NCI-H82 (cell line): ENCODE measurements around the gene MYMX.
A peak's percentile ranks its signal among the peaks of the same experiment; 100 is the strongest.

Source experiments
- DNase-seq: peaks from one replicate; lab custom pipeline; 2025; lab: John Stamatoyannopoulos, UW

The MYMX gene

DNA sequence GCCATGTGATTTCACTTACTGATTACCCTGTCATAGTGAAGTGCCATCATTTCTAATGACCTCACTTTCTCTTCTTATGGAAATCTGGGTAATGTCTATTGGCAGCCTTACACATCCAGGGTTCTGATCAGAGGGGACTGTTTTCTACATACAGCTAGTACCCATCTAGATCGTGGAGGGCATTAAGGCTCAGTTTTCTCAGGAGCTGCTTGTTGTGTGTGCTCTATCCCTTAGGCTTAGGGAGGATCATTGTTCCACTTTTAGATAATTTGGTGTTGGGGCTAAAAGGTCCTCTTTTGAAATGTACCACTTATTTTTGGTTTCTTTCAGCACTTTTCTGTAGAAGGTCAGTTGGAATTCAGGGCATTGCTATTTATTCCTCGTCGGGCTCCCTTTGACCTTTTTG is 34.0 kb downstream of the MYMX start:
- no peak for DNase-seq

DNA sequence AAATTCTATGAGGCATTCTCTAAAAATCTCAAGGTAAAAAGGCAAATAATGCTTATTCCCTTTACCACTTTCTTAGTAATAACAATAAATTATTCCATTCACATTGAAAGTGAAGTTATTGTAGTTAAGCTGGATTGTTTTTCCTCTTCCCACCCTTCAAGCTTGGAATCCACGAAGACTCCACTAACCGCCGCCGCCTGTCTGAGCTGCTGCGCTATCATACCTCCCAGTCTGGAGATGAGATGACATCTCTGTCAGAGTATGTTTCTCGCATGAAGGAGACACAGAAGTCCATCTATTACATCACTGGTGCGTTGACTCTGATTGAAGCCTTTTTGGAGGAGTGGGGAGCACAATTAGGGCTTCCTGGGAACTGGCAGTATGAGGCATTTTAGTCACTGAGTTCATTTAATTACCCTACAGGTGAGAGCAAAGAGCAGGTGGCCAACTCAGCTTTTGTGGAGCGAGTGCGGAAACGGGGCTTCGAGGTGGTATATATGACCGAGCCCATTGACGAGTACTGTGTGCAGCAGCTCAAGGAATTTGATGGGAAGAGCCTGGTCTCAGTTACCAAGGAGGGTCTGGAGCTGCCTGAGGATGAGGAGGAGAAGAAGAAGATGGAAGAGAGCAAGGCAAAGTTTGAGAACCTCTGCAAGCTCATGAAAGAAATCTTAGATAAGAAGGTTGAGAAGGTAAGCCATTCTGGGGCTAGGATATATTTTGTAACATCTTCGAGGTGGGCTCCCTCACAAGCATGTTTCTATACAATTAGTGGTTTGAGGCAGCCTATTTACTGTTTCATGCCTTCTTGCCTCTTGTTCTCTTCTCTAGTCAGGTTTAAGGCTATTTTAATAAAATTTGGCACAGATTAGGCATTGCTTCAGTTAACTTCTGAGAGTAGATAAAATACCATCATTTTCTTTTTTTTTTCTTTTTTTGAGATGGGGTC is 35.1 kb downstream of the MYMX start:
- no peak for DNase-seq

DNA sequence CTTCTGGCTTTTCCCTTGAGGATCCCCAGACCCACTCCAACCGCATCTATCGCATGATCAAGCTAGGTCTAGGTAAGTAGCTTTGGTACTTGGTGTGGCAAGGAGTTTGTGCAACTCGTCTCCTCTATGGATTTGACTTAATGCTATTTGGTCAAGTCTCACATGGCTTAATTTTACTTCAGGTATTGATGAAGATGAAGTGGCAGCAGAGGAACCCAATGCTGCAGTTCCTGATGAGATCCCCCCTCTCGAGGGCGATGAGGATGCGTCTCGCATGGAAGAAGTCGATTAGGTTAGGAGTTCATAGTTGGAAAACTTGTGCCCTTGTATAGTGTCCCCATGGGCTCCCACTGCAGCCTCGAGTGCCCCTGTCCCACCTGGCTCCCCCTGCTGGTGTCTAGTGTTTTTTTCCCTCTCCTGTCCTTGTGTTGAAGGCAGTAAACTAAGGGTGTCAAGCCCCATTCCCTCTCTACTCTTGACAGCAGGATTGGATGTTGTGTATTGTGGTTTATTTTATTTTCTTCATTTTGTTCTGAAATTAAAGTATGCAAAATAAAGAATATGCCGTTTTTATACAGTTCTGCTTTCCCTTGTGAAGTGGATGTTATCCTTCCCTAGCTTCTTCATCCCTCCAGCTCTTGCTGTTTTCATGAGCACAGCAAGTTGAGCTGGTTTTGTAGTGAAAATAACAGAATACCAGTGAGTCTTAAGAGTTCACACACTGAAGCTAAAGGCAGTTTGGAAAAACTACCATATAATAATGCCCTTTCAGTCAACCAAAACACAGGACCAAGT is 36.8 kb downstream of the MYMX start:
- DNase-seq: peak; percentile 88

DNA sequence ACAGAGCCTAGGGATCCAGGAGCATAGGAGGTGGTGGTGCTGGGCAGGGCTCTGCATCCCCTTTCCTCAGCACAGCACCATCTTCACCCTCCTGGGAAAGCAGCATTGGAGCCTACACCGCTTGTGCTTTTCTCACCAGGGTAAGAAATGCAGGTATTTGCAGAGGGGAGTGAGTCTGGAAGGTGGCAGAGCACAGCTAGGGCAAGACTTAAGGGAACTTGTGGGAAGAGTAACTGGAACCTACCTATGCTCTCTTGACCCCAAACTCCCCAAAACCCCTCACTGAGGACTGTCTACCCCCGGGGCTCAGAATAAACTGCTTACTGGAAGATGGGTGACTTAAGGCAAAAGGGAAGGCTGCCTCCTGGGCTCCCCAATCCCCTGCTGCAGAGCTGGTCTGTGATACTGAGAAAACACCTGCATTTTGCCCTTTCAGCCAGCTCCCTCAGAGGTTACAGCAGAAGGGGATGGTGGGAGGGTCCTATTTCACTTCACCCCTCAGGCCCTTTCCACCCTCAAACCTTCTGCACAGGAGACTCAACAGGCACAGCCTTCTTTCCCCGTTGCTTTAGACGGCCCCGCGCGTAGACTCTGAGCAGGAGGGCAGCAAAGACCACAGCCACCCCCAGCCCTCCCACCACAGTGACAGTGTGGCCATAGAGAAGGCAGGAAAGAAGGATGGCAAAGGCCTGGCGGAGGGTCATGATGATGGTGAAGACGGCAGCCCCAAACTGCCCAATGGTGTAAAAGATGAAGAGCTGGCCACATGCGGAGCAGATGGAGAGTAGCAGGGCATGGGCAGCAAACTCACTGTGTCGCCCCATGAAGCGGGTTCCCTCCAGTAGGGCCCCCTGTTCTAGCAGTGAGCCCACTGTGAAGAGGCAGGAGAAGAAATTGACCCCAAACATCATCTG is 37.7 kb downstream of the MYMX start:
- peak; percentile 65 for DNase-seq

DNA sequence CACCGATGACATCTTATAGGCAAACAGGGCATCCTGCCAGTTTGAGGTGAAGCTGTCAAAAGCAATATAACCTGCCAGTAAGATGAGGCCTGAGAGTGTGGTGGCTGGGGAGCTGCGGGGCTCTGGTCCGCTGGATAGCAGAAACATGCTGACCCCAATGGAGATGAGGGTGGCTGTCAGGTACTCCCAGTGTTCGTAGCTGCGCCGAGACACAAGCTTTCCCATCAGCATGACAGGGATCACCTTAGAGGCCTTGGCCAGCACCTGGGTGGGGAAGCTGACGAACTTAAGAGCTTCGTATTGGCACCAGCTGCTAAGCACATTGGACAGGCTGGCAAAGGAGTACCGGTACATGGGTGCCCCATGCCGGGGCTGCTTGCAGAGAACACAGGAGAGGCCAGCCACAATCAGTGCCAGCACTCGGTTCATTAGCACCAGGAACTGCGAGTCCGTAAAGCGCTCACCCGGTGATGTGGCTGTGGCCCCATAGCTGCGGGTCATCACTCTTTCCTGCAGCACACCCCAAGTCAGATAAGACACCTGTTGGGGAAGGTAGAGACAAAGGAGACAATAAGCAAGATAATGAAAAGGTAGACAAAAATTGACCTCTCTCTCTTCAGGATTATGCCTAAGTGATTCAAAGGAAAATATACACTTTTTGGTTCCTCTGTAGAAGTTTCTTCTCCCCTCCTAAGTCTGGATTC is 38.5 kb downstream of the MYMX start:
- DNase-seq: peak; percentile 66

DNA sequence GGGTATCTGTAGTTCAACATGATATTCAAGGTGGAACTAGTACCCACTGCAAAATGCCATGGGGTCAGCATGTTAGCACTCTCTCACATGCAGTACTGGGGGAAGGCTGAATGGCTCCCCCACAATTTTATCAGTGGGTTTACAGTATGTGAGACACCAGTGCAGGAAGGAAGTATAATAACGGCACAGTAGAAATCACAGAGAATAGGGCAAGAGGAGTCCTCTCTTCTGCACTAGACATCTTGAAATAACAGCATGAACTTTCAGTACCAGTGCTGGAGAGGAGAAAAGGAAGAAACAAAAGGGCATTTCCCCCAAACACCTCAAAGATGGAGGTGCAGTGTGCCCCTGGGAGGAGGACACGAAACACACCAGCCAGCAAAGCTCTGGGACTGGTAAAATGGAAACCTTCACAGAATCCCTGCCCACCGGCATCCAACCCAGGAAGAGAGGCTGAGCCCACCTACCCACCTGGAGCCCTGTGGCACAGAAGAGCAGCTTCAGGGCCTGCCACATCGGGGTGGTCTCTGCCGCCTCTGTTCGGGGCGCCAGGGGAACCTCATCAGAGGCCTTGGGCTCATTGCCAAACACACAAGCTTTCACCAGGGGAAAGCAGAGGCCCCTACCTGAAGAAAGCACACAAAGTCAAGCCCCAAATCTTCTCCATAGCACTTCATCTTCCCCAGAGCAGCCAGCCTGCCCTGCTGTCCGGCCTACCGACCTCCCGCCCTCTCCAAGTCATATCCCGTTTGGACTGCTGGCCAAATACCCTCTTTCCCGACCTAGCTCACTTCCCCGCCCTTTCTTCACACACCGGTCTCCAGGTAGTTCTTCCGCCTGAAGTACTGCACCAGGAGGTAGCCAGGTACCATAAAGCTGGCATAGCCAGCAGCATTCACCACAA is 39.4 kb downstream of the MYMX start:
- DNase-seq: no peak

DNA sequence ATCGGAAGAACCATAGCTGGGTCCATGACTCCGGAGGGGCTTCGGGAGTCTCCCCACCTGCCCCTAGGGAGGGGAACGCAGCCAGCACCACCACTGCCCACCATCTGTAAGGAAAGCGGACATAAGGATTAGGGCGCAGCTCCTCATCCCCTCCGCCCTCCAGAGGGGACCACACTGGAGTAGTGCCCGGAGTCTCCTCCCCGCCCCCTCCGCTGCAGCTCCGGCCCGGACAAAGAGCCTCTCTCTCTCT is 40.0 kb downstream of the MYMX start:
- DNase-seq: no peak

DNA sequence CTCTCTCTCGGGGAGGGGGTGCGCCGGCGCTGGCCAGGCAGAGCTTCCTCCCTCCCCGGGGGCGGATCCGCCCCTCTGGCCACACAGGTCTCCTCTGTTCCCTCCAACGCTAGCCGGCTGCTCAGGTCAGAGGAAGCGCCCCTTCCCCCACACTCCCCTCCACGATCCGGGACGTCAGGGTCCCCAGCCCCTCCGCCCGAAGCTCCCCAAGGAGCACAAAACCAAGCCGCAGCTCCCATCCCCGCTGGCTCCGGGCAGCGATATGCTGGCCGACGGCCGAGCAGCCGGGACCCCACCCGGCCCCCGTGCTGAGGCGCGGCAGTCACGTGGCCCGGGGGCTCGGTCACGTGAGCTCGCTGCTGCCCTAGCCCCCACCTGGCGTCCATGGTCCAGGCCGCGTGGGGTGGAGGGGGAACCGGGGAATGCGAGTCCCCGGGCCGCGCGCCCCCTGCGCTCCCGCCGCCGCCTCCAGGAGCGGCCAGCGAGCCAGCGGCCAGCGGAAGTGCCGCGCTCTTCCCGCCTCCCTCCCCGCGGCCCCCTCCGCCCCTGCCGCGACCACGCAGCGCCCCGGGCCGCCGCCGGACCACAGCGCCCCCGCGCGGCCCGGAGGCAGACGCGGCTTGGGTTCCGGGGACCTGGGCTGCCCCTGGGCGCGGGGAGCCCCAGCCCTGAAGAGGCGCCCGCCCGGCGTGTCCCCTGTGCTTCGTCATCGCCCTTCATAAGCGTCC is 40.5 kb downstream of the MYMX start, which contains the start of gene SLC35B2:
Gene SLC35B2, minus strand, starts transcription at position 504 of the 728 bp plus-strand sequence. Its CDS starts 118 bp downstream, at position 386.
- DNase-seq: peak; percentile 82

DNA sequence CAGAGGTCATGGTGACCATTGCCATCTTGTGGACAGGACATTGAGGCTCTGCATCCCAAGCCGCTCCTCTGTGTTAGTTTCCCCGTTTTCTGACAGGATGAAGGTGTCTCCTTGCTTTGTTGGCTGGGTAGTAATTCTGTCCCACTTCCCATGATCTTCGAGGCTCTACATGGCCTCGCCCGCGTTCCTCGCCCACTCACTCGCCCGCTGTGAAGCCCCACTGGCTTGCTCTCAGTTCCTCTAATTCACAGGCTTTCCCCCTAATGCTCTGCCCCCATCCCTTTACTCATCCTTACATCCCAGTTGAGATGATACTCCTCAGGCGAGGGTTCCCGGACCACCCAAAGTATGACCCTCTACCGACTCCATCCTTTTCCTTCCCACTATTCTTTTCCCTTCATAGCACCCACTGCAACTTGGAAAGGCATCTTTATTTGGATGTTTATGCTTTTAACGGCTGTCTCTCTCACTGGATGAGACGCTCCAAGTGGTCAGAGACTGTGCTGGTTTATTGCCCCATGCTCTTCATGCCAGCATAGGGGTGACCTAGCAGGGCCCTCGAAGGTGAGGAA is 41.1 kb downstream of the MYMX start:
- DNase-seq: no peak

DNA sequence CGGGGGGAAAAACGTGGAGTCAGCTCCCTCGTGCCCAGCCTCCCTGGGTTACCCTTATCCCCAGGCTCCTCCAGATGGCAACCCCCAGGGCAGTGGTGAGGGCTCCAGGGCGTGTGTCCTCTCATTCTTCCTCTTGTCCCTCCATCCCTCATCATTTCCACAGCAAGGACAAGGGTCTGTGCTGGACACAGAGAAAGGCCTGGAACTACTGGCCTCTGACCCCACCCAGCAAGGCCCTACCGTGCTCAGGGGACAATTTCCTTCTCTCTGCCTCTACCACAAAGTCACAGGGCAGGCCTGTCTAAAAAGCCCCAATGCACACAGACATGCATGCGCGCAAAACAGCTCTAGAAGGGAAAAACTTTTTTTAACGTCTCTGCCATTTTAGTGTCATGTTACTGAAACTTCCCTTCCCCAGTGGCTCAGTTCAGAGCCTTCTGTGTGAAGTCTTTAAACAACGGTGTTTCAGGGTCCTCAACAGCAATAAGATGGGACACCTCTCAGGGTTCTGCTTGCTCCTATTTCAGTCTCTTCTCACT is 41.7 kb downstream of the MYMX start:
- DNase-seq: no peak

DNA sequence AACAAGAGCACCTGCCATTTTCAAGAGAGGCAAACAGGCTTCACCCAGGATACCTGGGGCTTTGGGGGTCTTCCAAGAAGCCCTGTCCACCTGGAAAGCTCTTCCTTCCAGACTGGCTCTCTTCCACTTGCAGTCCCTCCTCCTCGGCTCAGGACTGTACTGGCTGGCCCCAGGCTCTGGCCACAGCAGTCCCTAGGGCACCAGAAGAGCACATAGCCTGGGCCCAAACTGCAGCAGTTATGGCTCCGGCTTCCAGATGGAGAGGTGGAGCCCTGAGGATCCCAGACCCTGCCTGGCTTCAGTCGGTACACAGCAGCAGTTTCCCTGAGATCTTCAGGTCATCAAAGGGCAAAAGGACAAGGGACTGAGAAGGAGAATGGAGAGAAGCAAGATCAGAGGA is 42.2 kb downstream of the MYMX start:
- DNase-seq: no peak

DNA sequence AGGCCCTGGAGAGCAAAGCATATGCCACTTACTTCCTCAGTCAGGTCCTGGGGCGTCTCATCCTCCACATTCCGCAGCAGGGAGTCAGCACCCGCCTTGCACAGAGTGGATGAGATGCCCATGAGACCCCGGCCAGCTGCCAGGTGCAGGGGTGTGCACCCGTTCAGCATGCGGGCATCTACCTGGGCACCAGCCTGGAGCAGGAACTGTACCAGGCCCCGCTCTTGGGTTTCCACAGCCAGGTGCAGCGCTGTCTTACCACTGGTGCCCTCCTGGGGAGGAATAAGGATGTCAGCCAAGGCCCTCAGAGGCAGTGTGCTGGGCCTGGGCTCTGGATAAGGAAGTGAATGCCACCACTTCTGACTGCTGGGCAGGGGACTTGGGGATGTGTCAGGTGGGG is 43.3 kb downstream of the MYMX start:
- no peak for DNase-seq

DNA sequence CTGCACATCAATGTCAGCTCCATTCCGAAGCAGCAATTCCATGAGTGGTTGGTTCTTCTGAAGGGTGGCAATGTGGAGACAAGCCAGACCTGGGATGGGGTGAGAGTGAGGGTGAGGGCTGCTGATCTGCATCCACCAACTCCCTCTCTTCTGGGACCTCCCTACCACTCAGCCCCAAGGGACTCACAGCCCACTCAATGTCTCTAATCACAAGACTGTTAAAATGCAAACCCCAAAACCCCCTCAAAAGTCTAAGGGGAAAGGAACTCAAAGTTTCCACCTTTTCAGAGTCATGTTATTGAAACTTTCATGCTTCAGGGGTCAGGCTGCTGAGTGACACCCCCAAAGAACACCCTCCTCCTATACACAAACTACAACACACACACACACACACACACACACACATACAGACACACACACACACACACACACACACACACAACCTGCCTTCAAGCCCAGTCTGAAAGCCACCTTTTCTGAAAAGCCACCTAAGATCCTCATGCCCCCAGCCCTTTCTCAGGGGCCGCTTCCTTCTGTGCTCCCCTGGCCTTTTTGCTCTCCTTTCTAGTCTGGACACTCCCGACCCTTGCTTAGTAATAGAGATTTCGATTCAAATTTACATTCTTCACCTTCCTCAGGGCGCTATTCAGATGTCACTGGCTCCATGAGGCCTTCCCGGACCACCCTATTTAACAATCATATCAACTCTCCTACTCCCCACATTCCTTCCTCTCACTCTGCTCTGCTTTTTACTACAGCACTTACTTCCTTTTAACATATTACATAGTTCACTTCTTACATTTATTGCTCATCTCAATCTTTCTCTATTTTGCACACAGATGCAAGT is 43.9 kb downstream of the MYMX start:
- no peak for DNase-seq

DNA sequence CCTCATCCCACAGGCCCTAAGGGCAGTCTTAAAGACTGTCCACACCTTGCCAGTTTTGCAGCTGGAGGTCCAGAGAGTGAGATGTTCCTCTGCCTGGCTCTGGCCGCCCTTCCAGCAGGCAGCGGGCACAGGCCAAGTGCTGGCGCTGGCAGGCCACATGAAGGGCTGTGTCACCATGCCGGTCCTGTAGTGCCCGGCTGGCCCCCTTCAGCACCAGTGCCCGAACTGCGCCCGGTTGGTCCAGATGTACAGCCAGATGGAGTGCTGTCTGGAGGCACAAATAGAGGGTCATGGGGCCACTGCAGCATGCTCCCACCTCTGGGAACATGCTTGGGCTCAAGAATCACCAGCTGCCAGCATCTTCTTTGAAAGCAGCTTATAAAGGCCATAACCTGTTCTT is 44.9 kb downstream of the MYMX start:
- DNase-seq: peak; percentile 68

DNA sequence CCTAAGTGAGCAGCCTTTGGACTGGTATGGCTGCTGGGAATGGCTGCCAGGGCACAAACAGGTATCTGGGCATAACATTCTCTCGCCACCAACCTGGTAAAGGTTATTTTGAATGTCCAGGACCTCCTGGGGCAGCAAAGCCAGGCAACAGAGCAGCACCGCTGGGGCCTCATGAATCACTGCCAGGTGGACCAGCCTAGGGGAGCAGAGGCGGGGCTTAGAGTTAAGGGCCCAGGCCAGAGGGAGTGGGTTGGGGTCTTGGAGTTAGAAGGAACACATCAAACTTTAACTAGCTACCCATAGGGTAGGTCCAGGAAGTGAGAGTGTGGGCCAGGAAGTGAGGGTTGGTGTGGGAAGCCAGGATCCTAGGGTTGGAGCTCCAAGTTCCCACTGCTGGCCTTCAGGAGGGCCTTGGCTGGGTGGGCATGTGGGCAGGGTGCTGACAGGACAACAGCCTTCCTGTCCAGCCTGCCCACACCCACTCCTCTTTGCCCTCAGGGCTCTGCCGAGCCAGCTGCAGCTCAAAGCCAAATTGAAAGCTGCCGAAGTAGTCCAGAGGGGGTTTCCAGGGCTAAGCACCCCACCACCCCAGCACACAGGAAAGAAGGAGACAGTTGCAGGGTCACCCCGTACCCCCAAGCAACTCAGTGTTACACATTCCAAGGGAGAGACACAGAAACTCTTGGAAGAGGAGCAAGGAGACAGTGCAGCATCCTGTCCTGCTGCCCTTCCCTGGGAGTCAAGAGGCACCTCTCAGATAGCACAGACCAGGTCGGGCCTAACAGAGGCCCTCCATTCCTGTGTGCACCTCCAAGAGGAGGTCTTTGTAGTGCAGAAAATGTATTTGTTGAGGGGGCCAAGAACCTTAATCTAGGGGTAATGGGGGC is 46.0 kb downstream of the MYMX start:
- DNase-seq: no peak

DNA sequence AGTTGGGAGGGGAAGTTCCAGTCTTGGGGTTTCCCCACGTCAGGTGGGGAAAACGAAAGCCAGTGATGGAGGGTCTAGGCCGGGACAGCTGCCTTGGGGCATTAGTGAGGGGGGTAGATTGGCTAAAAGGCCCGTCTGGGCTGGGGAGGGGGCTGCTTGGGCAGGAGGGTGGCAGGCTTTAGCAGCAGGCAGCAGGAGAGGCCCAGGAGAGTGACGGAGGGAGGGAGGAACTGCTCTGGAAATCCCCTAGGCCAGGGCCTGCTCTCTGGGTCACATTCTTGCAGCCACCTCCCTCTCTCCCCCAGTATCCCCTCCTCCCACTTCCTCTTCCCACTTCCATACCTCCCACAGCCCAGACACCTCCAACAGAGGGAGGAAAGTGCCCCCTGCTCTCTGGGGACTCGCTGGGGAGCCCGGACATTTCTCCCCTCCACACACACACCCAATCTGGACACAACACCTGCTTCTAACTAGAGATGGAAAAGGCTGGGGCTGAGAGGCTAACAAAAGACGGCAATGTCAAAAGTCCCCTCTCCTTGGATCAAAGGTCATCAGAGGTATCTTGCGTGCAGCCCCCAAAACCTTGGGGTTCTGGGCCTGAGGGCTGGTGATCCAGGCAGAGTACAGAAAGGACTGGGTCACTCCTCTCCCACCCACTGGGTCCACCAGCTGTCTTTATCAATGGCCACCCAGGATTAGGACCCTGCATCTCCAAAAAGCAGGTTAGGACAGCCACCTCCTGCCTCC is 46.8 kb downstream of the MYMX start:
- DNase-seq: no peak
